Esophagus muscularis mucosa (tissue), 4 donors: ENCODE data around the gene ZNF24. TPM values are rescaled to one million over a fixed set of nuclear protein-coding genes. Genes with fewer than 3 reads are reported as not detected.

Experiments
- DNase-seq: peaks from one replicate; pipeline ENCODE4 v3.0.0-alpha.2; 2017; ENCODE audit errors: extremely low spot score
- H3K27ac ChIP-seq, 4 donors: fragments of 200-600 bp; sonication (generic); replicated peaks in 1 of 4; 1 replicate in 3 of 4; 2 replicates in 1 of 4; pipeline ENCODE4 v1.5.1; 2016 to 2019; ENCODE audit warnings: mild to moderate bottlenecking in 1 of 4
- H3K27me3 ChIP-seq, 4 donors: fragments of 200-600 bp; sonication (generic); one replicate each; pipeline versions ENCODE4 v1.5.1 to v1.6.0; 2016 to 2019
- H3K36me3 ChIP-seq, 4 donors: fragments of 200-600 bp; sonication (generic); one replicate each; pipeline ENCODE4 v1.5.1; 2016 to 2019
- H3K4me1 ChIP-seq, 4 donors: fragments of 200-600 bp; sonication (generic); one replicate each; pipeline ENCODE4 v1.5.1; 2016 to 2019
- H3K4me3 ChIP-seq, 4 donors: fragments of 200-600 bp; sonication (generic); 1 replicate in 2 of 4; 2 replicates in 2 of 4; pipeline ENCODE4 v1.5.1; 2016 to 2019; ENCODE audit warnings: mild to moderate bottlenecking in 4 of 4, moderate library complexity in 1 of 4
- H3K9me3 ChIP-seq, 4 donors: fragments of 200-600 bp; sonication (generic); 1 replicate in 3 of 4; 2 replicates in 1 of 4; pipeline ENCODE4 v1.5.1; 2016 to 2019
- CTCF ChIP-seq, 3 experiments: fragments of 200-600 bp in 2 of 3; fragments of 450-650 bp in 1 of 3; sonication (generic) in 2 of 3; IDR thresholded peaks; one replicate each; pipeline ENCODE4 v1.5.1; 2017 to 2019; ENCODE audit warnings: antibody characterized with exemption in 3 of 3, mild to moderate bottlenecking in 2 of 3, moderate library complexity in 1 of 3
- EP300 ChIP-seq: sonication (generic); formaldehyde crosslinking; IDR thresholded peaks from one replicate; pipeline ENCODE4 v1.6.1; 2017; ENCODE audit warnings: antibody characterized with exemption
- POLR2AphosphoS5 ChIP-seq, 2 donors: sonication (generic); formaldehyde crosslinking; IDR thresholded peaks; one replicate each; pipeline ENCODE4 v1.6.1; 2017; ENCODE audit warnings: antibody characterized with exemption in 2 of 2
- WGBS: methylation state at CpG from one replicate; pipeline ENCODE4 v1.1.5; 2018; 5-methylcytosine and 5-hydroxymethylcytosine counted together
- intact Hi-C: fragments of 100-400 bp; cut with DNase I; formaldehyde crosslinking; loops from one replicate; pipeline ENCODE4 v1.15.1; 2023
- total RNA-seq, 4 donors: library from RNA; depleted of rRNA; stranded (reverse); fragments of >200 nt; gene quantifications; one replicate each; pipeline versions ENCODE4 v1.1.0 to v1.2.1, GENCODE V29; 2016

Gene ZNF24
- total RNA-seq, 4 donors from 2014 or later = 31.2 to 41.1 (median 39.3) TPM

- 95% methylated on average over 1 of the region's 1 CpG for WGBS
- Histone ChIP-seq H3K4me3 (no peak overlapping the region), H3K9me3 (no peaks in the 10 kb centered on the region), H3K4me1 (no peaks in the 10 kb centered on the region), H3K27ac (no peak overlapping the region), H3K36me3 (peaks cover 0 to 20% (median 17%) of the 10 kb centered on the region in 4 donors), H3K27me3 (no peaks in the 10 kb centered on the region)
- no peak for DNase-seq
- no peak for TF ChIP-seq EP300
- TF ChIP-seq CTCF (IDR thresholded peaks at IDR 0.05) = no peak
- TF ChIP-seq POLR2AphosphoS5 (IDR thresholded peaks at IDR 0.05) = no peak
- intact Hi-C loops = no loop called here
Observed at GRCh38 chr18:35282353-35282752, 61.9 kb downstream of the ZNF24 start.

Other genes starting within 250 kb of the ZNF24 start
- gene ZNF397, start 103.4 kb downstream of the ZNF24 start, total RNA-seq = 10 to 100 TPM; 22.2 to 27.8 (median 24.9) TPM
- gene ZSCAN30, start 54.2 kb downstream of the ZNF24 start, total RNA-seq = 10 to 100 TPM in 2 of 4 donors, 1 to 10 TPM in 2; 8.6 to 14.2 (median 10.2) TPM
- gene ZNF396, start 32.9 kb upstream of the ZNF24 start, total RNA-seq = 1 to 10 TPM in 3 of 4 donors, under 1 TPM in 1; 0.99 to 2.5 (median 1.4) TPM
- gene INO80C, start 153.5 kb upstream of the ZNF24 start, total RNA-seq = 10 to 100 TPM in 2 of 4 donors, 1 to 10 TPM in 2; 4.0 to 19.5 (median 8.8) TPM
- 10 to 100 TPM; 26.4 to 34.5 (median 31.6) TPM for gene GALNT1, start 237.3 kb upstream of the ZNF24 start, total RNA-seq